ENCODE data around the gene MOB1A.
"Not testable (repeated sequence)": the region's sequence is repeated elsewhere in the genome, so short reads cannot be mapped to it uniquely, and the experiment has no call there.

Gene MOB1A

GRCh38 chr2:74198461-74199274 lies 20.0 kb upstream of the MOB1A start, which contains the start of gene MTHFD2:
TSS of gene MTHFD2 (plus strand) at chr2:74198615. CDS start at chr2:74198642, 27 bp downstream.
- peak; percentile 96 for DNase-seq

- no peak for DNase-seq
Measured at GRCh38 chr2:74198023-74198460, 19.4 kb upstream of the MOB1A start.

GRCh38 chr2:74197049-74197448 lies 18.4 kb upstream of the MOB1A start:
- no peak for DNase-seq

GRCh38 chr2:74194799-74195198 lies 16.1 kb upstream of the MOB1A start:
- DNase-seq: no peak

- peak; percentile 49 for DNase-seq
Measured at GRCh38 chr2:74191596-74192380, 13.1 kb upstream of the MOB1A start.

GRCh38 chr2:74188696-74189095 lies 10.0 kb upstream of the MOB1A start:
- no peak for DNase-seq

GRCh38 chr2:74188018-74188601 lies 9.4 kb upstream of the MOB1A start:
- DNase-seq: peak; percentile 58

- not testable (repeated sequence) for DNase-seq
Measured at GRCh38 chr2:74186706-74187105, 8.0 kb upstream of the MOB1A start.

GRCh38 chr2:74186038-74186437 lies 7.4 kb upstream of the MOB1A start:
- DNase-seq: no peak

GRCh38 chr2:74183878-74184277 lies 5.2 kb upstream of the MOB1A start:
- no peak for DNase-seq

- peak; percentile 6 for DNase-seq
Measured at GRCh38 chr2:74181739-74182138, 3.1 kb upstream of the MOB1A start.

GRCh38 chr2:74179063-74179865 lies 585 bp upstream of the MOB1A start:
- DNase-seq: no peak

GRCh38 chr2:74177696-74178095 lies 983 bp downstream of the MOB1A start:
- no peak for DNase-seq

GRCh38 chr2:74174909-74175308 lies 3.8 kb downstream of the MOB1A start:
- no peak for DNase-seq

GRCh38 chr2:74168739-74169138 lies 9.9 kb downstream of the MOB1A start:
- DNase-seq: no peak

- DNase-seq: no peak
Measured at GRCh38 chr2:74164761-74165160, 13.9 kb downstream of the MOB1A start.

GRCh38 chr2:74162951-74163350 lies 15.7 kb downstream of the MOB1A start:
- DNase-seq: no peak

GRCh38 chr2:74155830-74156229 lies 22.8 kb downstream of the MOB1A start:
- DNase-seq: no peak

GRCh38 chr2:74152954-74153353 lies 25.7 kb downstream of the MOB1A start:
- no peak for DNase-seq

GRCh38 chr2:74149570-74150319 lies 28.9 kb downstream of the MOB1A start:
- DNase-seq: no peak

- no peak for DNase-seq
Measured at GRCh38 chr2:74149247-74149525, 29.5 kb downstream of the MOB1A start.
